Measurements from ENCODE around the gene WDR93.

WDR93 gene

DNA sequence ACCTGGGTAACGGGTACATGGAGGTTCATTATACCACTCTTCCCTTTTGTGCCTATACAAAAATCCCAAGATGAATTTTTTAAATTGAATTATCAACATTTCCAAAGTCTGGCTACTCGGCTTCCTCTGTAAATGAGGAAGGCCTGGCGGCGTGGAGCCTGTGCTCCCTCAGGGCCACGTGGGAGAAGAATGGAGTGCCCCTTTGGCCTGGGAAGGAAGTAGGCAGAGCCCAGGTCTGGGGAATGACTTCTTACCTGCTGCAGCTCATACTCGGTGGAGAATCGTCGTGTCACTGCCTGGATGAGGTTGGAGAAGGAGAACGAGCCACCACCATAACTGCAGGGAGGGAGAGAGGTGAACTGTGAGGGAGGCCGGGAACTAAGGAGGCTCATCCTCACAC, 99.6 kb downstream of the WDR93 start:
- DNase-seq (ENCODE audit: low spot score): no peak

DNA sequence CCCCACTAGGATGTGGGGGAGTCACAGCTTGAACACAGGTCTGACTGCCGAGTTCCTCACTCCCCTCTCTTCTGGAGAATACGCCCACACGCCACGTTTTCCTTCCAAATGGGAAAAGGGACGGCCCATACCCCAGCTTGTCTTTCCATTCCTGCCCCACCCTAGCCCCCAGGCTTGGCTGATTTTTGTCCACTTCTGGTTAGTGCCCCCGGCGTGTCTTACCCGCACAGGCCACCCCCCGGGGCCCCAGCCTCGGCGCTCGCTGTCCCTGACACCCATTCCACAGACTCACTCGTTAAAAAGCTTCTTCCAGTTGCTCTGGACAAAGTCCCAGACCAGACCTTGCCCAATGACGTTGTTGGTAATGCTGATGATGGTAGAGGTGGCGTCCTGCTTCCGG, 100.0 kb downstream of the WDR93 start:
- no peak for DNase-seq (ENCODE audit: low spot score)

GRCh38 chr15:89792106-89792805, 101.6 kb downstream of the WDR93 start:
- no peak for DNase-seq (ENCODE audit: low spot score)

All from cerebellar cortex (tissue), 1 donor.